ENCODE results near the gene NUDT16L1. TPM values are rescaled to one million over a fixed set of nuclear protein-coding genes. Genes with fewer than 3 reads are reported as not detected.

The NUDT16L1 gene
- total RNA-seq (2014; rRNA removed; shearing (Covaris generic)) = 52.4 and 64.6 TPM in 2 replicates

- DNase-seq (ENCODE audit: low spot score) = peak; percentile 88
Measured at GRCh38 chr16:4693296-4693955, at the start of gene NUDT16L1. Gene NUDT16L1 (plus strand): TSS chr16:4693562. CDS start chr16:4693727, 165 bp downstream.

- DNase-seq (ENCODE audit: low spot score) = no peak
Measured at GRCh38 chr16:4646773-4647643, 46.4 kb upstream of the NUDT16L1 start.

GRCh38 chr16:4647644-4647980, 45.8 kb upstream of the NUDT16L1 start:
- no peak for DNase-seq (ENCODE audit: low spot score)

- DNase-seq (ENCODE audit: low spot score) = no peak
Measured at GRCh38 chr16:4648917-4649316, 44.4 kb upstream of the NUDT16L1 start.

- DNase-seq (ENCODE audit: low spot score) = no peak
Measured at GRCh38 chr16:4649744-4650442, 43.5 kb upstream of the NUDT16L1 start.

GRCh38 chr16:4650443-4651074, 42.8 kb upstream of the NUDT16L1 start:
- DNase-seq (ENCODE audit: low spot score) = peak; percentile 71

- no peak for DNase-seq (ENCODE audit: low spot score)
Measured at GRCh38 chr16:4651827-4652226, 41.5 kb upstream of the NUDT16L1 start.

- no peak for DNase-seq (ENCODE audit: low spot score)
Measured at GRCh38 chr16:4652561-4652960, 40.8 kb upstream of the NUDT16L1 start.

- no peak for DNase-seq (ENCODE audit: low spot score)
Measured at GRCh38 chr16:4654011-4654963, 39.1 kb upstream of the NUDT16L1 start.

GRCh38 chr16:4654964-4655590, 38.3 kb upstream of the NUDT16L1 start:
- DNase-seq (ENCODE audit: low spot score) = no peak

GRCh38 chr16:4655801-4656200, 37.6 kb upstream of the NUDT16L1 start:
- no peak for DNase-seq (ENCODE audit: low spot score)

GRCh38 chr16:4656221-4656620, 37.1 kb upstream of the NUDT16L1 start:
- DNase-seq (ENCODE audit: low spot score) = no peak

- no peak for DNase-seq (ENCODE audit: low spot score)
Measured at GRCh38 chr16:4656695-4657686, 36.4 kb upstream of the NUDT16L1 start.

- no peak for DNase-seq (ENCODE audit: low spot score)
Measured at GRCh38 chr16:4659363-4660353, 33.7 kb upstream of the NUDT16L1 start.

GRCh38 chr16:4660454-4661007, 32.8 kb upstream of the NUDT16L1 start:
- peak; percentile 86 for DNase-seq (ENCODE audit: low spot score)

- peak; percentile 85 for DNase-seq (ENCODE audit: low spot score)
Measured at GRCh38 chr16:4661661-4662060, 31.7 kb upstream of the NUDT16L1 start.

- DNase-seq (ENCODE audit: low spot score) = no peak
Measured at GRCh38 chr16:4663465-4663776, 29.9 kb upstream of the NUDT16L1 start.
